Epithelial cell of umbilical artery (primary cell): ENCODE measurements around the gene SLC4A11. TPM values are rescaled to one million over a fixed set of nuclear protein-coding genes. Genes with fewer than 3 reads are reported as not detected.

Experiments
- total RNA-seq: library from RNA; depleted of rRNA; stranded (reverse); fragments of >200 nt; gene quantifications from 2 replicates; pipeline ENCODE4 v1.2.3, GENCODE V29; 2014

The SLC4A11 gene
- 1.9 and 2.0 TPM in 2 replicates for total RNA-seq

GRCh38 chr20:3239026-3239866, at the start of gene SLC4A11:
Gene SLC4A11 (minus strand): TSS chr20:3239190. CDS start chr20:3239137, 53 bp downstream.

GRCh38 chr20:3209257-3209945, 29.6 kb downstream of the SLC4A11 start, which contains the start of gene ITPA:
Gene ITPA (plus strand): TSS chr20:3209498. CDS start chr20:3209552, 54 bp downstream.

GRCh38 chr20:3204124-3204794, 34.7 kb downstream of the SLC4A11 start, which contains the start of gene DDRGK1:
Gene DDRGK1 (minus strand): TSS chr20:3204682. CDS start chr20:3204627, 55 bp downstream.

Other genes starting within 250 kb of the SLC4A11 start
- gene GNRH2, start 195.6 kb downstream of the SLC4A11 start, total RNA-seq = 0.30 TPM in 1 of 2 replicates, not detected in the other
- gene MRPS26, start 193.1 kb downstream of the SLC4A11 start, total RNA-seq = 65.5 and 75.4 TPM in 2 replicates
- not detected in 2 replicates for gene OXT, start 167.6 kb downstream of the SLC4A11 start, total RNA-seq
- not detected in 2 replicates for gene AVP, start 154.5 kb downstream of the SLC4A11 start, total RNA-seq
- 16.2 and 18.5 TPM in 2 replicates for gene FASTKD5, start 79.3 kb downstream of the SLC4A11 start, total RNA-seq
- gene UBOX5, start 79.3 kb downstream of the SLC4A11 start, total RNA-seq = 2.1 and 2.9 TPM in 2 replicates
- 1.4 and 2.3 TPM in 2 replicates for gene LZTS3, start 65.6 kb downstream of the SLC4A11 start, total RNA-seq
- gene DDRGK1, start 34.5 kb downstream of the SLC4A11 start, total RNA-seq = 26.3 and 50.0 TPM in 2 replicates
- 37.2 and 53.3 TPM in 2 replicates for gene ITPA, start 29.7 kb downstream of the SLC4A11 start, total RNA-seq
- gene DNAAF9, start 168.5 kb upstream of the SLC4A11 start, total RNA-seq = 8.4 and 11.6 TPM in 2 replicates
- gene ATRN, start 231.8 kb upstream of the SLC4A11 start, total RNA-seq = 29.9 and 31.5 TPM in 2 replicates